Breast epithelium (tissue), 3 donors: Measurements from ENCODE around the gene UGT3A2.

Experiments
- CTCF ChIP-seq, 3 donors: fragments of 450-650 bp; IDR thresholded peaks; one replicate each; pipeline ENCODE4 v1.5.1; 2016 to 2017; ENCODE audit warnings: antibody characterized with exemption in 3 of 3, mild to moderate bottlenecking in 3 of 3, moderate library complexity in 3 of 3
- POLR2A ChIP-seq: fragments of 450-650 bp; IDR thresholded peaks from one replicate; pipeline ENCODE4 v1.6.1; 2016; ENCODE audit warnings: antibody characterized with exemption, mild to moderate bottlenecking, moderate library complexity

- TF ChIP-seq CTCF (IDR thresholded peaks at IDR 0.05) (no peak), POLR2A (no peak)
Measured at GRCh38 chr5:36111238-36111637, 44.6 kb upstream of the UGT3A2 start.
